ENCODE results near the gene TTYH3.

DNA sequence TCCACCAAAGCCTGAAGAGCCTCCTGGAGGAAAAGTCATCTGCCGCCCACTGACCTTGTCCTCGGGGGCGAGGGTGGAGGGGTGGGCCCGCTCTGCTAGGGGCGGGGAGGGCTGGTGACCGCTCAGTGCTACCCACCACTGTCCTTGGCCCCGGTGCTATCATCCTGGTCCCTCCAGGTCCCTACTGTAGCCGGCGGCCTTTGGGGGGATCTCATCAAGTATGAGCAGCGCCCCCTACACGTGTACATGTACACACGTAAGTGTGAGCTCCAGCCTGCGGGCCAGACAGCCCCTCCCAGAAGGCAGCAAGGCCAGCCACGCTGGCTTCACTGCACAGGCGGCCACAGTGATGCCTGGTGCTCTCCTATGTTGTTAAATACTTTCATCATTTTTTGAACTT, 19.6 kb downstream of the TTYH3 start:
- TF ChIP-seq, protein P1, sequence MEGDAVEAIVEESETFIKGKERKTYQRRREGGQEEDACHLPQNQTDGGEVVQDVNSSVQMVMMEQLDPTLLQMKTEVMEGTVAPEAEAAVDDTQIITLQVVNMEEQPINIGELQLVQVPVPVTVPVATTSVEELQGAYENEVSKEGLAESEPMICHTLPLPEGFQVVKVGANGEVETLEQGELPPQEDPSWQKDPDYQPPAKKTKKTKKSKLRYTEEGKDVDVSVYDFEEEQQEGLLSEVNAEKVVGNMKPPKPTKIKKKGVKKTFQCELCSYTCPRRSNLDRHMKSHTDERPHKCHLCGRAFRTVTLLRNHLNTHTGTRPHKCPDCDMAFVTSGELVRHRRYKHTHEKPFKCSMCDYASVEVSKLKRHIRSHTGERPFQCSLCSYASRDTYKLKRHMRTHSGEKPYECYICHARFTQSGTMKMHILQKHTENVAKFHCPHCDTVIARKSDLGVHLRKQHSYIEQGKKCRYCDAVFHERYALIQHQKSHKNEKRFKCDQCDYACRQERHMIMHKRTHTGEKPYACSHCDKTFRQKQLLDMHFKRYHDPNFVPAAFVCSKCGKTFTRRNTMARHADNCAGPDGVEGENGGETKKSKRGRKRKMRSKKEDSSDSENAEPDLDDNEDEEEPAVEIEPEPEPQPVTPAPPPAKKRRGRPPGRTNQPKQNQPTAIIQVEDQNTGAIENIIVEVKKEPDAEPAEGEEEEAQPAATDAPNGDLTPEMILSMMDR (IDR thresholded peaks at IDR 0.05): no peak
- no peak for TF ChIP-seq POLR2A (IDR thresholded peaks at IDR 0.05)

Measured in uterus (tissue), 2 donors.